ENCODE measurements around the gene COTL1. TPM values are rescaled to one million over a fixed set of nuclear protein-coding genes. Genes with fewer than 3 reads are reported as not detected.

The COTL1 gene
- total RNA-seq, 1 donor from 2014 or later = 210 TPM

DNA sequence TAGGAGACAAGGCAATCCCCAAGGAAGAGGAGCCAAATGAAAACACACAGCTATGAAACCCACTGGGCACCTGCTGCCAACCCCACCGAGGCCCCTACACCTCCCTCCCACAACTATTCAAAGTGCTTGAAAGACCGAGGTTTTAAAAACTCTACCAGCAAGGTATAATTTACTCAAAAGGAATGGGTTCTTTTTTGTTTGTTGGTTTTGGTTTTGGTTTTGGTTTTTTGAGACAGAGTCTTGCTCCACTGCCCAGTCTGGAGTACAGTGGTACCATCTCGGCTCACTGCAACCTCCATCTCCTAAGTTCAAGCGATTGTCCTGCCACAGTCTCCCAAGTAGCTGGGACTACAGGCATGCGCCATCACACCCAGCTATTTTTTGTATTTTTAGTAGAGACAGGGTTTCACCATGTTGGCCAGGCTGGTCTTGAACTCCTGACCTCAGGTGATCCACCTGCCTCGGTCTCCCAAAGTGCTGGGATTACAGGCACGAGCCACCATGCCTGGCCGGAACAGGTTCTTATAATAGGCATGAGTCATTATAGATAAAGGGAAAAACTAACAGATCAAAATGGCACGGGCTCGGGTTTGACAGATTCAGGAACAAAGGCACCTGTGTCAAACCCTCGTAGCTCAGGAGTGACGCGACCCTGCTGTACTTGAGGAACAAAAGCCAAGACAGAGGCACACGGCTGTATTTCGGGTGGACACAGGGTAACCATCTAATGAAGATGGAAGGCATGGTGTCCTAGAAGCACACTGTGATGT, 40.7 kb downstream of the COTL1 start:
- no peak for TF ChIP-seq CTCF (IDR thresholded peaks at IDR 0.05; ENCODE audit: insufficient read depth, low read length, poor library complexity, severe bottlenecking)
- H3K27me3 ChIP-seq (ENCODE audit: control insufficient read depth, insufficient read depth, low read length) = no peaks in the 10 kb centered on the region
- no peak overlapping the region for H3K4me3 ChIP-seq (ENCODE audit: low read depth, low read length)
- DNase-seq (ENCODE audit: low read depth) = no peak
- peaks cover 2% of the 10 kb centered on the region for H3K36me3 ChIP-seq (ENCODE audit: control insufficient read depth, insufficient read depth, low read length)

GRCh38 chr16:84575914-84576313, 42.0 kb downstream of the COTL1 start:
- Histone ChIP-seq H3K27me3 (ENCODE audit: control insufficient read depth, insufficient read depth, low read length) (no peaks in the 10 kb centered on the region), H3K4me3 (ENCODE audit: low read depth, low read length) (no peak overlapping the region), H3K36me3 (ENCODE audit: control insufficient read depth, insufficient read depth, low read length) (peaks cover 2% of the 10 kb centered on the region)
- DNase-seq (ENCODE audit: low read depth) = no peak
- TF ChIP-seq CTCF (IDR thresholded peaks at IDR 0.05; ENCODE audit: insufficient read depth, low read length, poor library complexity, severe bottlenecking) = no peak

- no peak for DNase-seq (ENCODE audit: low read depth)
- no peaks in the 10 kb centered on the region for H3K27me3 ChIP-seq (ENCODE audit: control insufficient read depth, insufficient read depth, low read length)
- H3K36me3 ChIP-seq (ENCODE audit: control insufficient read depth, insufficient read depth, low read length) = peaks cover 2% of the 10 kb centered on the region
- TF ChIP-seq CTCF (IDR thresholded peaks at IDR 0.05; ENCODE audit: insufficient read depth, low read length, poor library complexity, severe bottlenecking) = no peak
- H3K4me3 ChIP-seq (ENCODE audit: low read depth, low read length) = no peak overlapping the region
Observed at GRCh38 chr16:84574191-84574590, 43.7 kb downstream of the COTL1 start.

DNA sequence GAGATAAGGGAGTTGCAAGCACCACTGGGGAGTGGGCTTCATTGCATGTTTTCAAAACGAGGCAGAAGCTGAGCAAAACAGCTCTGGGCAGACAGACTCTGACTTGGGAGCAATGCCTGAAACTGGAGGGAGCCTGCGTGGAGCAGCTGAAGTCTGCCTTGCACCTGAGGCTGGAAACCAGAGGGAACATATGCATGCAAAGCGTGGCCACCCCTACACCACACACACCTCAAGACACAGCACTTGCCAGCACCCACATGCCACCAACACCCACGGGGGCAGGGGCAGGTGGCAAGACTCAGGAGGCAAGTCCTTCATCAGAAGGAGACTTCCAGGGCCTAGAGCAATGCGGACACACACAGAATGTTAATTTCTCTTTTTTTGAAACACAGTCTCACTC, 45.8 kb downstream of the COTL1 start:
- Histone ChIP-seq H3K36me3 (ENCODE audit: control insufficient read depth, insufficient read depth, low read length) (no peaks in the 10 kb centered on the region), H3K27me3 (ENCODE audit: control insufficient read depth, insufficient read depth, low read length) (no peaks in the 10 kb centered on the region), H3K4me3 (ENCODE audit: low read depth, low read length) (no peak overlapping the region)
- no peak for DNase-seq (ENCODE audit: low read depth)
- TF ChIP-seq CTCF (IDR thresholded peaks at IDR 0.05; ENCODE audit: insufficient read depth, low read length, poor library complexity, severe bottlenecking) = no peak

GRCh38 chr16:84571506-84571905, 46.4 kb downstream of the COTL1 start:
- Histone ChIP-seq H3K4me3 (ENCODE audit: low read depth, low read length) (no peak overlapping the region), H3K27me3 (ENCODE audit: control insufficient read depth, insufficient read depth, low read length) (no peaks in the 10 kb centered on the region), H3K36me3 (ENCODE audit: control insufficient read depth, insufficient read depth, low read length) (no peaks in the 10 kb centered on the region)
- no peak for TF ChIP-seq CTCF (IDR thresholded peaks at IDR 0.05; ENCODE audit: insufficient read depth, low read length, poor library complexity, severe bottlenecking)
- DNase-seq (ENCODE audit: low read depth) = no peak

Data from kidney epithelial cell (primary cell).